ENCODE results near the gene TEX11.
"Not testable (repeated sequence)": the region's sequence is repeated elsewhere in the genome, so short reads cannot be mapped to it uniquely, and the experiment has no call there.

TEX11 gene

DNA sequence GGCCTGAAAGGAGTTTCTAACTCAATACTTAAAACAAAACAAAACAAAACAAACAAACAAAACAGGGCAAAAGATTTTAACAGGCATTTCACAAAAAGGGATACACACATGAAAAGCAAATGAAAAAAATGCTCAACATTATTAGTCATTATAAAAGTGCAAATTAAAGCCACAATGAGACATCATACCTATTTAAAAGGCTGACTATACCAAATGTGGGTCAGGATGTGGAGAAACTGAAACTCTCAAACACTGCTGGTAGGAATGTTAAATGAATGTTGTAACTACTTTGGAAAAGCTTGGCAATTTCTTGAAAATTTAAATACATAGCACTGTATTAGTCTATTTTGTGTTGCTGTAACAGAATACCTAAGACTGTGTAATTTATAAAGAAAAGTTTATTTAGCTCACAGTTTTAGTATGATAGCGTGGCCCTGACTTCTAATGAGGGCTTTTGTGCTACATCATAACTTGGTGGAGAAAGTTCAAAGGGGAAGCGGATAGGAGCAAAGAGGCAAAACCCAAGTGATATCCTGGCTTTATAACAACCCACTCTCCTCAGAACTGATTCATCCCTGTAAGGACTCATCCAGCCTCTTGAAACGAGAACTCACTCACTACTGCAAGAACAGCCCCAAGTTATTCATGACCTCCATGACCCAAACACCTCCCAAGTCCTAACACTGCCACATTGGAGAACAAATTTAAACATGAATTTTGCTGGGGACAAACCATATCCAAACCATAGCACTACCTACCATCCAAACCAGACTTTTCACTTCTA is 214.0 kb downstream of the TEX11 start:
- Histone ChIP-seq H3K27ac (ENCODE audit: low read depth, low read length) (no peak overlapping the region), H3K14ac (ENCODE audit: low read length) (no peak overlapping the region), H3K9ac (ENCODE audit: low read length) (no peak overlapping the region), H3K36me3 (ENCODE audit: control insufficient read depth in 1 of 2, insufficient read depth in 2 of 2, low read length in 2 of 2) (no peaks in the 10 kb centered on the region), H3K27me3 (ENCODE audit: insufficient read depth, low read length) (no peaks in the 10 kb centered on the region), H3K4me1 (ENCODE audit: control insufficient read depth in 1 of 2, insufficient read depth in 2 of 2, low read length in 2 of 2) (no peaks in the 10 kb centered on the region), H3K4me2 (ENCODE audit: low read length) (no peak overlapping the region), H3K4ac (ENCODE audit: low read depth, low read length) (no peak overlapping the region), H4K8ac (ENCODE audit: low read depth, low read length) (no peak overlapping the region), H4K12ac (ENCODE audit: low read depth, low read length) (no peak overlapping the region), H4K91ac (ENCODE audit: low read depth, low read length) (no peak overlapping the region), H2AFZ (ENCODE audit: insufficient read depth, low read length, poor library complexity) (no peak overlapping the region), H3K18ac (ENCODE audit: low read length) (no peak overlapping the region), H3K23ac (ENCODE audit: low read length) (no peak overlapping the region), H3K9me3 (ENCODE audit: insufficient read depth, low read depth, low read length) (no peaks in the 10 kb centered on the region), H3K79me1 (ENCODE audit: low read length) (no peaks in the 10 kb centered on the region), H2AK5ac (ENCODE audit: low read length) (no peak overlapping the region), H2BK120ac (ENCODE audit: insufficient read depth, low read length, poor library complexity) (no peak overlapping the region), H3K4me3 (ENCODE audit: low read depth, low read length) (no peak overlapping the region), H2BK12ac (ENCODE audit: low read length) (no peak overlapping the region), H2BK5ac (ENCODE audit: low read depth, low read length, poor library complexity) (no peak overlapping the region), H3K79me2 (ENCODE audit: control insufficient read depth, insufficient read depth, low read length, poor library complexity) (no peaks in the 10 kb centered on the region)
- no CpG with 5 or more reads among the region's 3 CpGs for WGBS (ENCODE audit: extremely low coverage, insufficient coverage, insufficient read length)
- DNase-seq = peak in 1 of 2 donors; percentile 0

- H2AK5ac ChIP-seq (ENCODE audit: low read length); H3K23ac ChIP-seq (ENCODE audit: low read length); H3K18ac ChIP-seq (ENCODE audit: low read length); H4K12ac ChIP-seq (ENCODE audit: low read depth, low read length); H3K27ac ChIP-seq (ENCODE audit: low read depth, low read length); H3K14ac ChIP-seq (ENCODE audit: low read length); H2BK120ac ChIP-seq (ENCODE audit: insufficient read depth, low read length, poor library complexity); H3K36me3 ChIP-seq (ENCODE audit: control insufficient read depth in 1 of 2, insufficient read depth in 2 of 2, low read length in 2 of 2); H4K91ac ChIP-seq (ENCODE audit: low read depth, low read length); DNase-seq; H3K4me1 ChIP-seq (ENCODE audit: control insufficient read depth in 1 of 2, insufficient read depth in 2 of 2, low read length in 2 of 2); H3K4ac ChIP-seq (ENCODE audit: low read depth, low read length); H2BK12ac ChIP-seq (ENCODE audit: low read length); H3K9ac ChIP-seq (ENCODE audit: low read length); H4K8ac ChIP-seq (ENCODE audit: low read depth, low read length); H2BK5ac ChIP-seq (ENCODE audit: low read depth, low read length, poor library complexity); H3K27me3 ChIP-seq (ENCODE audit: insufficient read depth, low read length); H3K4me2 ChIP-seq (ENCODE audit: low read length); H3K9me3 ChIP-seq (ENCODE audit: insufficient read depth, low read depth, low read length); H3K4me3 ChIP-seq (ENCODE audit: low read depth, low read length); H3K79me1 ChIP-seq (ENCODE audit: low read length); H2AFZ ChIP-seq (ENCODE audit: insufficient read depth, low read length, poor library complexity); H3K79me2 ChIP-seq (ENCODE audit: control insufficient read depth, insufficient read depth, low read length, poor library complexity): not testable (repeated sequence)
- no CpG with 5 or more reads among the region's 33 CpGs for WGBS (ENCODE audit: extremely low coverage, insufficient coverage, insufficient read length)
These were observed 229.1 kb downstream of the TEX11 start for GRCh38 chrX:70679455-70679854.

- Histone ChIP-seq H2AK5ac (ENCODE audit: low read length) (no peak overlapping the region), H3K4ac (ENCODE audit: low read depth, low read length) (no peak overlapping the region), H3K27ac (ENCODE audit: low read depth, low read length) (no peak overlapping the region), H3K18ac (ENCODE audit: low read length) (no peak overlapping the region), H2BK5ac (ENCODE audit: low read depth, low read length, poor library complexity) (no peak overlapping the region), H4K8ac (ENCODE audit: low read depth, low read length) (no peak overlapping the region), H2BK120ac (ENCODE audit: insufficient read depth, low read length, poor library complexity) (no peak overlapping the region), H3K79me1 (ENCODE audit: low read length) (no peaks in the 10 kb centered on the region), H4K91ac (ENCODE audit: low read depth, low read length) (no peak overlapping the region), H3K9ac (ENCODE audit: low read length) (no peak overlapping the region), H3K27me3 (ENCODE audit: insufficient read depth, low read length) (no peaks in the 10 kb centered on the region), H3K4me2 (ENCODE audit: low read length) (no peak overlapping the region), H3K4me1 (ENCODE audit: control insufficient read depth in 1 of 2, insufficient read depth in 2 of 2, low read length in 2 of 2) (no peaks in the 10 kb centered on the region), H3K36me3 (ENCODE audit: control insufficient read depth in 1 of 2, insufficient read depth in 2 of 2, low read length in 2 of 2) (no peaks in the 10 kb centered on the region), H3K9me3 (ENCODE audit: insufficient read depth, low read depth, low read length) (no peaks in the 10 kb centered on the region), H3K79me2 (ENCODE audit: control insufficient read depth, insufficient read depth, low read length, poor library complexity) (no peaks in the 10 kb centered on the region), H3K23ac (ENCODE audit: low read length) (no peak overlapping the region), H3K14ac (ENCODE audit: low read length) (no peak overlapping the region), H3K4me3 (ENCODE audit: low read depth, low read length) (no peak overlapping the region), H2AFZ (ENCODE audit: insufficient read depth, low read length, poor library complexity) (no peak overlapping the region), H2BK12ac (ENCODE audit: low read length) (no peak overlapping the region), H4K12ac (ENCODE audit: low read depth, low read length) (no peak overlapping the region)
- no CpG with 5 or more reads among the region's 2 CpGs for WGBS (ENCODE audit: extremely low coverage, insufficient coverage, insufficient read length)
- no peak for DNase-seq
These were observed 233.2 kb downstream of the TEX11 start for GRCh38 chrX:70675284-70675683.

- H4K12ac ChIP-seq (ENCODE audit: low read depth, low read length) = no peak overlapping the region
- no peak overlapping the region for H3K23ac ChIP-seq (ENCODE audit: low read length)
- no peaks in the 10 kb centered on the region for H3K36me3 ChIP-seq (ENCODE audit: control insufficient read depth in 1 of 2, insufficient read depth in 2 of 2, low read length in 2 of 2)
- H3K27me3 ChIP-seq (ENCODE audit: insufficient read depth, low read length) = no peaks in the 10 kb centered on the region
- no peak overlapping the region for H3K9ac ChIP-seq (ENCODE audit: low read length)
- H3K4me3 ChIP-seq (ENCODE audit: low read depth, low read length) = no peak overlapping the region
- WGBS (ENCODE audit: extremely low coverage, insufficient coverage, insufficient read length) = no CpG with 5 or more reads among the region's 3 CpGs
- no peak overlapping the region for H4K91ac ChIP-seq (ENCODE audit: low read depth, low read length)
- no peaks in the 10 kb centered on the region for H3K79me2 ChIP-seq (ENCODE audit: control insufficient read depth, insufficient read depth, low read length, poor library complexity)
- H3K18ac ChIP-seq (ENCODE audit: low read length) = no peak overlapping the region
- no peak overlapping the region for H3K27ac ChIP-seq (ENCODE audit: low read depth, low read length)
- no peaks in the 10 kb centered on the region for H3K9me3 ChIP-seq (ENCODE audit: insufficient read depth, low read depth, low read length)
- DNase-seq = no peak
- H3K4ac ChIP-seq (ENCODE audit: low read depth, low read length) = no peak overlapping the region
- H4K8ac ChIP-seq (ENCODE audit: low read depth, low read length) = no peak overlapping the region
- H2AK5ac ChIP-seq (ENCODE audit: low read length) = no peak overlapping the region
- H3K4me1 ChIP-seq (ENCODE audit: control insufficient read depth in 1 of 2, insufficient read depth in 2 of 2, low read length in 2 of 2) = no peaks in the 10 kb centered on the region
- no peak overlapping the region for H3K14ac ChIP-seq (ENCODE audit: low read length)
- H3K4me2 ChIP-seq (ENCODE audit: low read length) = no peak overlapping the region
- H2BK5ac ChIP-seq (ENCODE audit: low read depth, low read length, poor library complexity) = no peak overlapping the region
- no peaks in the 10 kb centered on the region for H3K79me1 ChIP-seq (ENCODE audit: low read length)
- no peak overlapping the region for H2BK12ac ChIP-seq (ENCODE audit: low read length)
- no peak overlapping the region for H2AFZ ChIP-seq (ENCODE audit: insufficient read depth, low read length, poor library complexity)
- no peak overlapping the region for H2BK120ac ChIP-seq (ENCODE audit: insufficient read depth, low read length, poor library complexity)
These were observed 236.2 kb downstream of the TEX11 start for GRCh38 chrX:70672326-70672725.
